Activated CD8-positive, alpha-beta memory T cell treated with anti-CD3 and anti-CD28 coated beads, Interleukin-2, amount 50 U/mL, for 24 hours (primary cell): ENCODE results near the gene COL11A1.
"Not testable (repeated sequence)": the region's sequence is repeated elsewhere in the genome, so short reads cannot be mapped to it uniquely, and the experiment has no call there.

Experiments
- DNase-seq: peaks from one replicate; pipeline ENCODE4 v3.0.0-alpha.2; 2020; ENCODE audit errors: extremely low read depth

COL11A1 gene

GRCh38 chr1:103108376-103109150, at the start of gene COL11A1:
TSS of gene COL11A1 (minus strand) at chr1:103108522. CDS start at chr1:103108178, 344 bp downstream.
- DNase-seq, result no peak

GRCh38 chr1:103156966-103157365, 48.6 kb upstream of the COL11A1 start:
- no peak for DNase-seq

DNA sequence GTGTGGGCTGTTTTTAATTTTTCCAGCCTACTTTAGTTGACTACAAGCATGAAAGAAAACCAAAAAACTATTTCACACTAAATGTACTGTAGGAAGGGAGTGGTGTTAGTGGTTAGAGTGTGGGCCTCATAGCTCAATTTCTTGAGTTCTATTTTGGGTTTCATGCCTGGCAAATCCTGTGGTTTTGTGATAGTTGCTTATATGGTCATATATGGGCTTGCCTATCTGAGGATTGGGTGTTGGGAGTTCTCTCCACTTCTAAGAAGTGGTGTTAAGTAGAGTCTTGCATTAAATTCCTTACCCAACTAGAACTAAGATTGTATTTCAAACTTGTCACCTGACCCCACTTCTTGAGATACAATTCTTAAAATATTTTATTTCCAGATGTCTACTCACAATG, 37.8 kb upstream of the COL11A1 start:
- DNase-seq, result no peak

DNA sequence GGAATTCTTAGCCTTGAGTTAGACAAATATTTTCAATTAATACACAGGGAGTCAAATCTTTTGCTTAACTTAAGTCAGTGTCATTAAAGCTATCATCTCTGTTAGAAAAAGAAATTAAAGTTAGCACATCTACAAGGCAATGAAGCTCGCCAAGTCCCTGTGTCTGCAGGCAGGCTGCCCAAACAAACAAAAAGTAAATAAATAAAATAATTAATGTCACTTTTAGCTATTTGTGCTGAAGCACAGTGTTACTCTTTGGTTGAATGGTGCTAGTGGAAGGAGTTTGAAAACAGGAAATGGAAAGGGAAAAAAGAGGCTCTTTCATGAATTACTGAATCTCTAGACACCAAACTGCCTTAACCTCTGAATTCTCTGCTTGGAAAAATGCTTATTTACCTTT, 37.1 kb upstream of the COL11A1 start:
- DNase-seq, result no peak

DNA sequence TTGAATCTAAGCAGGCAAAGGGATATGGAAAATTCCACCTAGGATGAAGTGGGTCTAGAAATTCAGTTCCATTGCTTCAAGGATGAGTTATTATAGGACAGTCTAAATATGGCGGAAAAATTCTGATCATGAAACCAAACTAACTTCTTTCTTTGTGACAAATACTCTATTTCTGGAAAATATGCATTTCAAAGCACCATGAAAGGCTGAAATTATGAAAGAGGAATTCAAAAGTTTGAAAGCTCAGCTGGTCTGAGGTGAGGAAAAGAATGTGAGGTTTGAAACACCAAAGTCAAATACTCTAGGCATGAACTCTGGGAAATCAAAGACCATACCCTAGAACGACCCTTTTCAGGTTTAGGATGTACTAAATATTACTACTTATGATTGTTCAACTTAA, 36.4 kb upstream of the COL11A1 start:
- no peak for DNase-seq

DNA sequence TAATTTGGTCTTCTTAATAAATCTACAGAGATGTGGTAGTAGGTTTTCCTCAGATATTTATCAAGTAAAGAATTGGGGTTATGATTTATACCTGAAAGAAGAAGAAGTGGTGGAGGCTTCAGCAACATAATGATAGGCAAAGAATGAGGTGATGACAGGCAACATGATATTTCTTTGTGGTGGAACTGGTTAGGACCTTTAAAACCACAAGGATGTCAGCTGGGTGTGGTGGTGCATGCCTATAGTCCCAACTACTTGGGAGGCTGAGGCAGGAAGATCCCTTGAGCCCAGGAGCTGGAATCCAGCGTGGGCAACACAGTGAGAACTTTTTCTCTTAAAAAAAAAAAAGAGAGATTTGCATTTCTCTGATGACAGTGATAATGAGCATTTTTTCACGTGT, 34.1 kb upstream of the COL11A1 start:
- no peak for DNase-seq

DNA sequence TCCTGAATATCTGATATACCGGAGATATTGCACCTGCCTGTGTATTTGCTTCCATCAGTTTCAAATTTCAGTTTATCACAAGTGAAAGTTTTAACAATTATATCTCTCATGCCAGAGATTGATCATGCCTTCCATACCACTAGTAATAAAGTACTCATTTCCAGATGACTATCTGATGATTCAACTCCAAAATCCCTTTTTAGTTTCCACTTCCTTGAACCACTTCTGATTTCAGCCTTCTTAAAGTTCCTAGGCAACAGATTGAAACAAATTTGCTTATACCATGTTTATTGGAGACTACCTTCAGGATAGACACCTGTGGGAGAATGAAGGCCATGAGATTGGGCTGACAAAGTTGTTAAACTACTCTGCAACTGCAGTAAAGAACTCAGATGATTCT, 21.5 kb upstream of the COL11A1 start:
- no peak for DNase-seq

DNA sequence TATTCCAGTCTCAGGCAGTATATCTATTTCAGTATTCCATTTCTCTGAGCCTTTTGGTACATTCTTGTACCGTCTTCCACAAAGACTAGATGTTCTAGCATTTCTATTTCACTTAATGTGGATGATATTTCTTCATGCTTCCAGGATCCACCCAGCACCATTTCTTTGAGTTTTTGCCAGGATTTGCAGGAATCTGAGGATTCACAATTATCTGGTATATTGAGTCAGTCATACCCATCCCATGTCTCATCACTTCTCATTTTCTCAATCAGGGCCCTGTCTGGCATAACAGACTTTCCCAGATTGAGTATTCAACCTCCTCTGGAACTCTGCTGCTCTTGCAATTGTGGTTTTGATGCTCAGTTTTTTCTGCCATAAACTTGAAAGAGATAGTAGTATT, 20.9 kb upstream of the COL11A1 start:
- DNase-seq, result no peak

GRCh38 chr1:103128256-103128655, 19.9 kb upstream of the COL11A1 start:
- not testable (repeated sequence) for DNase-seq

DNA sequence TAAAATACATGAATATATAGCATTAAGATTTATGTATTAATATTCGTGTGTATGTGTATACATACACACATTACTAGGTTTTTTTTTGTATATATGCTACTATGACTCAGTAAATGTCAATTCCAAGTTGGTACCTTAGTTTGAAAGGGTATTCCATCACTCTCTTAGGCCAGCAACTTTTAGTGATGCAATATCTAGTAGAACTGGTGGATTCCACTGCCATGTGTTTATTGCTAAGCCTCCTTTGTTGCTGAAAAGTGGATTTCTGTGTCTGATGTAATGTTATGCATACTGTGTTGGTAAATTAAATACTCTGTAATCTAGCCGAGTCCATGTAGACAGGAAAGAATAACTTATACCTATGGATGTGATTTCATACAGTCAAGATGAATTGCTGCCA, 16.9 kb upstream of the COL11A1 start:
- no peak for DNase-seq

GRCh38 chr1:103122983-103123720, 14.8 kb upstream of the COL11A1 start:
- no peak for DNase-seq

GRCh38 chr1:103120981-103121380, 12.7 kb upstream of the COL11A1 start:
- no peak for DNase-seq

- no peak for DNase-seq
These were observed 4.2 kb upstream of the COL11A1 start for GRCh38 chr1:103112546-103112945.

- DNase-seq, result no peak
These were observed 3.6 kb upstream of the COL11A1 start for GRCh38 chr1:103111926-103112325.

- DNase-seq, result no peak
These were observed 2.4 kb upstream of the COL11A1 start for GRCh38 chr1:103110701-103111100.

GRCh38 chr1:103109311-103109920, 1.1 kb upstream of the COL11A1 start:
- DNase-seq, result no peak

GRCh38 chr1:103107741-103108375, 464 bp downstream of the COL11A1 start:
- DNase-seq, result no peak

GRCh38 chr1:103106426-103107341, 1.6 kb downstream of the COL11A1 start:
- no peak for DNase-seq

DNA sequence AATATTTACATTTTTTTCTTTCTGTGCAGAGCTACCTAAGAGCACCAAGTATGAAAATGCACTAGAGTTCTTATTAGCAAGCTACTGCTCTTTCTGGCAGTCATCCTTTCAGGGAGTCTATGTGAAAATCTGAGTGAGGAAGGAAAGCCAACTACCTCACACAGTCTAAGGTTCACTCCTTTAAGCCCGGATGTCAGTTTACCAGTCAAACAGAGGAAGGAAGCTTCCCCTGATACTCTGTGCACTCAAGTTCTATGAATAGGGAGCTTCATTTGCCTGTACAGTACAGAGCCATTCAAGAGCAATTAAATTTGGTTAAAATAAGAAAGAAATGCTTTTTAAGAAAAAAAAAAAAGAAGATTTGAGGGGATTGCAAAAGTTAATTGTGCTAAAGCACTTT, 6.9 kb downstream of the COL11A1 start:
- no peak for DNase-seq

DNA sequence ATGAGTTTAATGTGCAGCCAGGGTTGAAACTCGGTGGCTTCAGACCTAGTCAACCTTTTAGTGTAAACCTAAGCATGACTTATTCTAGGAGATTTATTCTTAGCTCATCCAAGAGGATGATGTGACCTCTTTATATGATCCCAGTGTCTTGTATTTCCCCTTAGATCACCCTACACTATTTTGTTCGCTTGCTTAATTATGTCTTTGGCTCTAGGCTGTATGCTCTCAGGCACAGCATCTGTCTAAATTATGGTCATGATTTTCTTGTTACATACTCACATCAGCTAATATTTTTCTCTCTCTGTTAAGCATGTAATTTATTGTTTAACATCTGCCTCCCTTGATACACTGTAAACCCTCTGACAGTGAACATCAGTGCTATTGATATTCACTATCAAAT, 19.1 kb downstream of the COL11A1 start:
- no peak for DNase-seq

DNA sequence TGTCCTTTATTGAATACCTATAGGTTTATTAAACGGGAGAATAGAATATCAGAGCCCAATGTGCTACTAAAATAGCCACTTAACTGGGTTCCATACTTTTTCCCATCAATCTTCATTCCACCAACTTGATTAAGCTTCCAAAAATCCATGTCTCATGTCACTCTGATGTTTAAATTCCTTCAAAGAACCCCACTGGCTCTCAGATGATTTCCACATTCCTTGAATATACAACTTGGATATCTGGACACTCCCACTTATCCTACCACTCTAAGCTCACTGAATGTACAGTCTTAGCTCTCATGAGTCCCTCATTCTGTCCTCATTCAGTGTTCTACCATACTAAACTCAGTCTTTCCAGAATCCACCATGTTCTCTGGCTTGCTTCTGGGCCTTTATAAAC, 21.1 kb downstream of the COL11A1 start:
- DNase-seq, result no peak
